DND-41 (cell line): ENCODE results near the gene AGXT.

Experiments used
- CTCF ChIP-seq: IDR thresholded peaks from 2 replicates; pipeline ENCODE4 v1.5.1; 2012; ENCODE audit warnings: borderline replicate concordance, low read length, moderate library complexity, mild to moderate bottlenecking; ENCODE audit not compliant: poor library complexity, severe bottlenecking; ENCODE audit errors: extremely low read depth
- EZH2 ChIP-seq: IDR thresholded peaks from 3 replicates; pipeline ENCODE4 v1.6.1; 2012; ENCODE audit warnings: borderline replicate concordance, low read depth, mild to moderate bottlenecking, moderate library complexity, low read length, inconsistent platforms; ENCODE audit not compliant: severe bottlenecking

DNA sequence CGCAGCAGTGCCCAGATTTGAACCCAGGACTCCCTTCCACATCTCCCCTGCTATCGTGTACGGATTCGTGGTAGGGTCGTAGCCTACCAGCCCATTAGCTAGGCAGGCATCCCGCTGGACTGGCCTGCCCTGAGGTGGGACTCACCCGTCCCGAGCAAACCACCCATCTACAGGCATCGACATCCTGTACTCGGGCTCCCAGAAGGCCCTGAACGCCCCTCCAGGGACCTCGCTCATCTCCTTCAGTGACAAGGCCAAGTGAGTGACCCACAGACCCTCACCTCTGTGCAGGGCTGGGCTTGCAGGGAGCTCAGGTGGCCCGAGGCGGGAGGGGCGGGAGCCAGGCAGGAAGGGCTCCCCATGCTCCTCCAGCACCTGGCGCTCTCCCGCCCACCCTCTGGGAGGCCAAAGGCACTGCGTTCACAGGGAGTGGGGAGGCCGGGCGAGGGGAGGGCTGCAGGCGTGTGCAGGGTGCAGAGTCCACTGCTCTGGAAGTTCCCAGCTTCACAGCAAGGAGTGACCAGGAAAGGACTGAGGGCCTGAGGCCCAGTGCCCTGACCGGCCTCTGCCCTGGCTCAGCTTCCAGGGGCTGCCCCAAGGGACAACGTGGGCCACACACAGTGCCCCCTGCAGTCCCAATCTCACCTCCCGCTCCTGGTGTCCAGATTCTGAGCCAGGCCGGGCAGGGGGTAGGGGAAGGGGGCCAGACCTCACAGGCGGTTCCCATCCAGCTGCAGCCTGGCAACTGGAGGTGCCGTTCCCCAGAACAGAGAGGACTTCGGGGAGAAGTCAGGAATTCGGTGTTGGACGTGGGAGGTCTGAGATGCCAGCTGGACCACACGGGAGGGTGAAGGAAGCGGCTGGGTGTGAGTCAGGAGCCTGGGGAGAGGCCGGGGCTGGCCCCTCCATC is 5.4 kb downstream of the AGXT start:
- no peak for TF ChIP-seq EZH2
- no peak for TF ChIP-seq CTCF
